ENCODE results near the gene CDKL1. TPM values are rescaled to one million over a fixed set of nuclear protein-coding genes. Genes with fewer than 3 reads are reported as not detected.

Gene CDKL1
- total and polyA plus RNA-seq, 3 donors from 2014 or later = 2.0 to 4.4 (median 3.3) TPM

DNA sequence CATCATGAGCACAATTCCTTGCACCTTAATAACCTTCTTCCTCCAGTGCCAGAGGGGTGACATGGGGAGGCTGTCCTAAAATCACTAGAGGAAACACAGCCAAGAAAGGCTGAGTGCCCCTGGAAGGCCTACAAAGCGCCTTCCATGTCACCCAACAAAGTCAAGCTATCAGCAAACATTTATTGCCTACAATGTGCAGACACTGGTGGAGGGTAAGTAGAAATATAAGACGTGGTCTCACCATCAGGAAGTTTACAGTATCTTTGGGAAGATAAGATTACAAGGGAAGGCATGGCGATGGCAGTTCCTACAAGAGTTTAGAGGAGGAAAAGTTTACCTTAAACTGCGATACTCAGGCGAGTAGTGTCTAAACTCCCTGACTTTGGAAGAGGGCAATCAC is 56.6 kb downstream of the CDKL1 start:
- Histone ChIP-seq H3K27ac (no peak overlapping the region), H3K27me3 (no peaks in the 10 kb centered on the region), H3K4me1 (peaks cover 20% of the 10 kb centered on the region), H3K36me3 (ENCODE audit: low read depth, missing control alignments) (no peaks in the 10 kb centered on the region), H3K9me3 (no peaks in the 10 kb centered on the region), H3K4me3 (no peak overlapping the region)
- no peak for DNase-seq
- WGBS, 2 donors = 85 to 89% methylated on average over 5 of the region's 5 CpGs
- TF ChIP-seq, protein P1, sequence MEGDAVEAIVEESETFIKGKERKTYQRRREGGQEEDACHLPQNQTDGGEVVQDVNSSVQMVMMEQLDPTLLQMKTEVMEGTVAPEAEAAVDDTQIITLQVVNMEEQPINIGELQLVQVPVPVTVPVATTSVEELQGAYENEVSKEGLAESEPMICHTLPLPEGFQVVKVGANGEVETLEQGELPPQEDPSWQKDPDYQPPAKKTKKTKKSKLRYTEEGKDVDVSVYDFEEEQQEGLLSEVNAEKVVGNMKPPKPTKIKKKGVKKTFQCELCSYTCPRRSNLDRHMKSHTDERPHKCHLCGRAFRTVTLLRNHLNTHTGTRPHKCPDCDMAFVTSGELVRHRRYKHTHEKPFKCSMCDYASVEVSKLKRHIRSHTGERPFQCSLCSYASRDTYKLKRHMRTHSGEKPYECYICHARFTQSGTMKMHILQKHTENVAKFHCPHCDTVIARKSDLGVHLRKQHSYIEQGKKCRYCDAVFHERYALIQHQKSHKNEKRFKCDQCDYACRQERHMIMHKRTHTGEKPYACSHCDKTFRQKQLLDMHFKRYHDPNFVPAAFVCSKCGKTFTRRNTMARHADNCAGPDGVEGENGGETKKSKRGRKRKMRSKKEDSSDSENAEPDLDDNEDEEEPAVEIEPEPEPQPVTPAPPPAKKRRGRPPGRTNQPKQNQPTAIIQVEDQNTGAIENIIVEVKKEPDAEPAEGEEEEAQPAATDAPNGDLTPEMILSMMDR (IDR thresholded peaks at IDR 0.05) = no peak
- no peak for TF ChIP-seq POLR2A (IDR thresholded peaks at IDR 0.05)
- intact Hi-C loops (cut with DNase I; ENCODE audit: low total_unique reads) = no loop called here

DNA sequence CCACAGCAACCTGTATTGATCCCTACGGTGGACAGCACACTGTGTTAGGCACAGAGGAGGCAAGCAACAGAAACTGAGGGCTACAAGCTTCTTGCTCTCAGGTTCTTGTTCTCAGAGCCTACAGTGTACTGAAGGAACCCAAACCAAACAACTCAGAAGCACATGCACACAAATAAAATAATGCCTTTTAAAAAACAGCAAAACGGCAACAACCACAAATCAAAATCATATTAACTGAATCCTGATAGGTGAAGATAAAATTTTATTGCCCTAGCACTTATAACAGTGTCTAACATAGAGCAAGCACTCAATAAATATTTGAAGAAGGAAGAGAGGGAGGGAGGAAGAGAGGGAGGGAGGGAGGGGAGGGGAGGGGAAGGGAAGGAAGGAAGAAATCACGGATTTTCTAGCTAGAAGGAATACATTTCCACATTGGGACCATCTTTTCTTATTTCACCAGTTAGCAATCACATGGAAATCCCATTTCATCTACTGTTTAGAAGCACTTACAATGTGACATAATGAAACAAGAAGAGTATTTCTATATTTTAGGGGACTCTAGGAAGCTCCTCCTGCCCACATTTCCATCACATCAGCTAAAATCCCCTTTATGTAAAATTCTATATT is 57.4 kb downstream of the CDKL1 start:
- Histone ChIP-seq H3K36me3 (ENCODE audit: low read depth, missing control alignments) (no peaks in the 10 kb centered on the region), H3K27me3 (no peaks in the 10 kb centered on the region), H3K27ac (no peak overlapping the region), H3K4me3 (no peak overlapping the region), H3K4me1 (peaks cover 21% of the 10 kb centered on the region), H3K9me3 (no peaks in the 10 kb centered on the region)
- WGBS, 2 donors = 66 to 68% methylated on average over 3 of the region's 3 CpGs
- intact Hi-C loops (cut with DNase I; ENCODE audit: low total_unique reads) = no loop called here
- DNase-seq = no peak
- no peak for TF ChIP-seq POLR2A (IDR thresholded peaks at IDR 0.05)
- TF ChIP-seq, protein P1 (IDR thresholded peaks at IDR 0.05) = no peak

DNA sequence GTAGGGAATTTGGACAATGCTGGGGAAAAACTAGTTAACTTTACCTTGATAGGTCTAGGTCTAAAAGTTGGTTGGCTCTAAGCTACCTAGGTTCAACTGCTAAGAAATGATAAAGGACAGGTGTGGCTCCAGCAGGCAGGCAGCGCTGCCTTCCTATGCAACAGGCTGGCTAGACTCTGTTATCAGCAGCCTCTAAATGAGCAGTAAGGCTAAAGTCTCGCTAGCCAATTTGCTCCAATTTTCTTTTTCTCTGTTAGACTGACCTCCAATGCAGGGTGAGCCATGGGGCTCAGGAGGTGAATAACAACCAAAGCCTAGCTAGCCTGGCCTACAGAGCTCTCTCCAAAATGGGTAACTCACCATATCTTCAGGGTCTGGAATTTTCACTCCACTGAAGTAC is 58.1 kb downstream of the CDKL1 start:
- WGBS, 2 donors = 87 to 91% methylated on average over 2 of the region's 2 CpGs
- intact Hi-C loops (cut with DNase I; ENCODE audit: low total_unique reads) = no loop called here

DNA sequence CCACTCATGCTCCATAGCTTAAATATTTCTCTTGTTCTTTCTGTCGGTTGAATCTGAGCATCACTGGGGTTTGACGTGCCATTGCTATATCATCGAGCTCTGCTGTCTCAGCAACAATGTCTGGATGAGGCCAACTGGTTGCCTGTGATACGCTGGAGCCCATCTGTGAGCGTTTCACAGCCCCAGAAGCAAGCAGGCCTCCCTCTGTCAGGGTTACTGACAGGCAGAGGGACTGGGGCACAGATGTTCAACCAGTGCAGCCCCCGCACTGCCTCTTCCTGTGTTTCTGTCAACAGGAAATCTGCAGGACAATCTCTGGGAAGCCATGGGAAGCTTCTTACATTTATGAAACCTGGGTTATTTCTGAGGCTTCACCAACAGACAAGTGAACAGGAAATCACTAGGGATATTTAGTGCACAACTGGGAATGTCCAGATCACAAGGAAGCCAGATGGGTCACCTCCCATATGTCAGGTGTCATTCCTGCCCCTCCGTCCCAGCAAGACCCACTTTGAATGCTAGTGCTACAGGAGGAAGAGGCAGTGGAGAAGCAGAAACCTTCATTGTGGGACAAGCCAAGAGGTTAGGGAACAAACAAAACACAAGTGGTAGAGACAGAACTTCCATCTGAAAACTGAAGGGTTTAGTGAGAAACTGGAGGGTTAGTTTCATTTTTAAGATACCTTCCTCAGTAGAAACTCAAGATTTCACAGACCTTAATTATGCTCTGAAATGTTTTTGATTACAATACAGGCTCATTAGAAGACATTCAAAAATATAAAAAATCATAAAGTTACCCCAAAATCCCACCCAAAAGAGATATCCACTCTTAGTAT is 60.5 kb downstream of the CDKL1 start:
- Histone ChIP-seq H3K27me3 (no peaks in the 10 kb centered on the region), H3K4me3 (no peak overlapping the region), H3K9me3 (no peaks in the 10 kb centered on the region), H3K27ac (peak overlapping the region; percentile 69 to 78), H3K4me1 (peaks cover 16% of the 10 kb centered on the region), H3K36me3 (ENCODE audit: low read depth, missing control alignments) (no peaks in the 10 kb centered on the region)
- WGBS, 2 donors = 27 to 42% methylated on average over 7 of the region's 7 CpGs
- intact Hi-C loops (cut with DNase I; ENCODE audit: low total_unique reads) = no loop called here
- DNase-seq = no peak
- TF ChIP-seq POLR2A (IDR thresholded peaks at IDR 0.05) = no peak
- TF ChIP-seq, protein P1 (IDR thresholded peaks at IDR 0.05) = no peak

More for the DNA sequence above, 58.1 kb downstream of the CDKL1 start:
- no peak overlapping the region for H3K4me3 ChIP-seq
- H3K9me3 ChIP-seq = no peaks in the 10 kb centered on the region
- TF ChIP-seq, protein P1 (IDR thresholded peaks at IDR 0.05) = no peak
- no peak for TF ChIP-seq POLR2A (IDR thresholded peaks at IDR 0.05)
- H3K4me1 ChIP-seq = peaks cover 21% of the 10 kb centered on the region
- H3K27ac ChIP-seq = no peak overlapping the region
- no peak for DNase-seq
- no peaks in the 10 kb centered on the region for H3K36me3 ChIP-seq (ENCODE audit: low read depth, missing control alignments)
- no peaks in the 10 kb centered on the region for H3K27me3 ChIP-seq

Data from testis (tissue), 3 donors.